Mesendoderm (in vitro differentiated cells): Measurements from ENCODE around the gene ANO2.
A peak's percentile ranks its signal among the peaks of the same experiment; 100 is the strongest.

Experiments used
- DNase-seq: peaks from one replicate; pipeline ENCODE4 v3.0.0; 2013
- H2AK5ac ChIP-seq: 2 replicates; pipeline ENCODE4 v1.6.1; 2013; ENCODE audit warnings: low read length, inconsistent platforms
- H2BK120ac ChIP-seq: 2 replicates; pipeline ENCODE4 v1.6.1; 2013; ENCODE audit warnings: low read depth, mild to moderate bottlenecking, low read length, moderate library complexity, mixed read lengths
- H2BK15ac ChIP-seq: replicated peaks from 2 replicates; pipeline ENCODE4 v1.6.1; 2013; ENCODE audit warnings: low read depth, mild to moderate bottlenecking, moderate library complexity
- H2BK5ac ChIP-seq: 2 replicates; pipeline ENCODE4 v1.6.1; 2013; ENCODE audit warnings: low read length, inconsistent platforms
- H3K18ac ChIP-seq: 2 replicates; pipeline ENCODE4 v1.6.1; 2013; ENCODE audit warnings: mild to moderate bottlenecking, low read length, mixed read lengths
- H3K23ac ChIP-seq: one replicate; pipeline ENCODE4 v1.6.1; 2013; ENCODE audit warnings: low read length
- H3K27ac ChIP-seq: 2 replicates; pipeline ENCODE4 v1.5.1; 2013; ENCODE audit warnings: low read depth, mild to moderate bottlenecking, inconsistent platforms, low read length, moderate library complexity
- H3K27me3 ChIP-seq: 2 replicates; pipeline ENCODE4 v1.6.1; 2013; ENCODE audit warnings: low read length, control low read depth, mild to moderate bottlenecking, inconsistent platforms; ENCODE audit not compliant: insufficient read depth, poor library complexity
- H3K36me3 ChIP-seq: 2 replicates; pipeline ENCODE4 v1.6.1; 2013; ENCODE audit warnings: low read length, inconsistent platforms; ENCODE audit not compliant: control insufficient read depth, insufficient read depth
- H3K4ac ChIP-seq: one replicate; pipeline ENCODE4 v1.6.1; 2013; ENCODE audit warnings: low read depth, mild to moderate bottlenecking, low read length, moderate library complexity
- H3K4me1 ChIP-seq: 2 replicates; pipeline ENCODE4 v1.6.1; 2013; ENCODE audit warnings: low read depth, low read length, inconsistent platforms; ENCODE audit not compliant: control insufficient read depth
- H3K4me2 ChIP-seq: 2 replicates; pipeline ENCODE4 v1.6.1; 2013; ENCODE audit warnings: low read length
- H3K4me3 ChIP-seq: 2 replicates; pipeline ENCODE4 v1.5.1; 2013; ENCODE audit warnings: mild to moderate bottlenecking, low read length
- H3K56ac ChIP-seq: one replicate; pipeline ENCODE4 v1.6.1; 2013; ENCODE audit warnings: low read length
- H3K79me1 ChIP-seq: 2 replicates; pipeline ENCODE4 v1.6.1; 2013; ENCODE audit warnings: low read length, inconsistent platforms
- H3K79me2 ChIP-seq: 2 replicates; pipeline ENCODE4 v1.6.1; 2013; ENCODE audit warnings: mild to moderate bottlenecking, low read length; ENCODE audit not compliant: control insufficient read depth, insufficient read depth
- H3K9ac ChIP-seq: 2 replicates; pipeline ENCODE4 v1.6.1; 2013; ENCODE audit warnings: low read length, inconsistent platforms
- H4K5ac ChIP-seq: one replicate; pipeline ENCODE4 v1.6.1; 2013; ENCODE audit warnings: low read length
- H4K8ac ChIP-seq: one replicate; pipeline ENCODE4 v1.6.1; 2013; ENCODE audit warnings: low read depth, mild to moderate bottlenecking, control low read depth, low read length, moderate library complexity
- WGBS: extraction: QIAGEN DNeasy Blood & Tissue Kit; methylation state at CpG from one replicate; pipeline ENCODE4 v1.1.7; 2013; ENCODE audit warnings: low lambda C conversion rate, missing lambda C conversion rate; ENCODE audit not compliant: insufficient coverage; ENCODE audit errors: extremely low coverage; 5-methylcytosine and 5-hydroxymethylcytosine counted together

Gene ANO2

GRCh38 chr12:5745251-5745888, 199.7 kb downstream of the ANO2 start:
- no peak overlapping the region for H3K4me3 ChIP-seq
- H2BK5ac ChIP-seq, result no peak overlapping the region
- no peak overlapping the region for H4K8ac ChIP-seq
- no peak overlapping the region for H4K5ac ChIP-seq
- no peak overlapping the region for H3K4ac ChIP-seq
- H3K36me3 ChIP-seq, result no peaks in the 10 kb centered on the region
- H3K56ac ChIP-seq, result no peak overlapping the region
- no peak overlapping the region for H3K27ac ChIP-seq
- H3K23ac ChIP-seq, result no peak overlapping the region
- no peak overlapping the region for H3K4me2 ChIP-seq
- no peak overlapping the region for H2AK5ac ChIP-seq
- H2BK120ac ChIP-seq, result no peak overlapping the region
- no peak overlapping the region for H2BK15ac ChIP-seq
- H3K4me1 ChIP-seq, result no peaks in the 10 kb centered on the region
- no peak overlapping the region for H3K18ac ChIP-seq
- H3K9ac ChIP-seq, result no peak overlapping the region
- no peaks in the 10 kb centered on the region for H3K79me1 ChIP-seq
- no peaks in the 10 kb centered on the region for H3K79me2 ChIP-seq
- peak; percentile 80 for DNase-seq
- no CpG with 5 or more reads among the region's 6 CpGs for WGBS
- H3K27me3 ChIP-seq, result no peaks in the 10 kb centered on the region

- no peak overlapping the region for H3K23ac ChIP-seq
- no peak overlapping the region for H3K4me3 ChIP-seq
- DNase-seq, result no peak
- H4K5ac ChIP-seq, result no peak overlapping the region
- no peak overlapping the region for H3K18ac ChIP-seq
- no peaks in the 10 kb centered on the region for H3K79me2 ChIP-seq
- no peaks in the 10 kb centered on the region for H3K36me3 ChIP-seq
- H3K27me3 ChIP-seq, result no peaks in the 10 kb centered on the region
- H2BK120ac ChIP-seq, result no peak overlapping the region
- no peak overlapping the region for H2BK5ac ChIP-seq
- no peak overlapping the region for H3K4ac ChIP-seq
- WGBS, result no CpG with 5 or more reads among the region's 2 CpGs
- H3K79me1 ChIP-seq, result no peaks in the 10 kb centered on the region
- H2AK5ac ChIP-seq, result no peak overlapping the region
- no peak overlapping the region for H3K9ac ChIP-seq
- no peak overlapping the region for H3K56ac ChIP-seq
- H2BK15ac ChIP-seq, result no peak overlapping the region
- no peaks in the 10 kb centered on the region for H3K4me1 ChIP-seq
- no peak overlapping the region for H3K27ac ChIP-seq
- H3K4me2 ChIP-seq, result no peak overlapping the region
- H4K8ac ChIP-seq, result no peak overlapping the region
Observed at GRCh38 chr12:5742258-5742657, 202.8 kb downstream of the ANO2 start.

GRCh38 chr12:5739917-5740316, 205.1 kb downstream of the ANO2 start:
- no peak overlapping the region for H4K8ac ChIP-seq
- no peaks in the 10 kb centered on the region for H3K27me3 ChIP-seq
- H3K79me1 ChIP-seq, result no peaks in the 10 kb centered on the region
- H3K4me1 ChIP-seq, result no peaks in the 10 kb centered on the region
- H2AK5ac ChIP-seq, result no peak overlapping the region
- H3K79me2 ChIP-seq, result no peaks in the 10 kb centered on the region
- no peak overlapping the region for H3K9ac ChIP-seq
- H2BK5ac ChIP-seq, result no peak overlapping the region
- no peak overlapping the region for H2BK120ac ChIP-seq
- H3K4me2 ChIP-seq, result no peak overlapping the region
- H3K23ac ChIP-seq, result no peak overlapping the region
- WGBS, result no CpG with 5 or more reads among the region's 5 CpGs
- no peaks in the 10 kb centered on the region for H3K36me3 ChIP-seq
- no peak overlapping the region for H4K5ac ChIP-seq
- no peak overlapping the region for H3K4ac ChIP-seq
- no peak overlapping the region for H3K4me3 ChIP-seq
- no peak overlapping the region for H3K56ac ChIP-seq
- no peak for DNase-seq
- H3K18ac ChIP-seq, result no peak overlapping the region
- no peak overlapping the region for H3K27ac ChIP-seq
- no peak overlapping the region for H2BK15ac ChIP-seq

GRCh38 chr12:5737778-5738177, 207.3 kb downstream of the ANO2 start:
- H3K27me3 ChIP-seq, result no peaks in the 10 kb centered on the region
- DNase-seq, result no peak
- H3K4me2 ChIP-seq, result no peak overlapping the region
- H3K79me1 ChIP-seq, result no peaks in the 10 kb centered on the region
- no peak overlapping the region for H3K56ac ChIP-seq
- no peaks in the 10 kb centered on the region for H3K4me1 ChIP-seq
- H2AK5ac ChIP-seq, result no peak overlapping the region
- H3K36me3 ChIP-seq, result no peaks in the 10 kb centered on the region
- H3K9ac ChIP-seq, result no peak overlapping the region
- WGBS, result no CpG with 5 or more reads among the region's 3 CpGs
- no peak overlapping the region for H4K5ac ChIP-seq
- no peak overlapping the region for H4K8ac ChIP-seq
- no peak overlapping the region for H3K4ac ChIP-seq
- H3K23ac ChIP-seq, result no peak overlapping the region
- no peak overlapping the region for H3K27ac ChIP-seq
- no peak overlapping the region for H3K4me3 ChIP-seq
- no peak overlapping the region for H3K18ac ChIP-seq
- H2BK120ac ChIP-seq, result no peak overlapping the region
- no peak overlapping the region for H2BK5ac ChIP-seq
- no peaks in the 10 kb centered on the region for H3K79me2 ChIP-seq
- H2BK15ac ChIP-seq, result no peak overlapping the region

GRCh38 chr12:5736527-5736926, 208.5 kb downstream of the ANO2 start:
- no peaks in the 10 kb centered on the region for H3K79me1 ChIP-seq
- H3K27me3 ChIP-seq, result no peaks in the 10 kb centered on the region
- no peak overlapping the region for H3K56ac ChIP-seq
- no peaks in the 10 kb centered on the region for H3K36me3 ChIP-seq
- no peaks in the 10 kb centered on the region for H3K79me2 ChIP-seq
- no peak overlapping the region for H3K4me3 ChIP-seq
- no peak overlapping the region for H3K4ac ChIP-seq
- H2BK120ac ChIP-seq, result no peak overlapping the region
- H3K4me2 ChIP-seq, result no peak overlapping the region
- H3K18ac ChIP-seq, result no peak overlapping the region
- H3K27ac ChIP-seq, result no peak overlapping the region
- H4K8ac ChIP-seq, result no peak overlapping the region
- no peak for DNase-seq
- H4K5ac ChIP-seq, result no peak overlapping the region
- H3K9ac ChIP-seq, result no peak overlapping the region
- no CpG with 5 or more reads among the region's 5 CpGs for WGBS
- no peak overlapping the region for H3K23ac ChIP-seq
- no peak overlapping the region for H2BK5ac ChIP-seq
- no peak overlapping the region for H2BK15ac ChIP-seq
- H3K4me1 ChIP-seq, result no peaks in the 10 kb centered on the region
- H2AK5ac ChIP-seq, result no peak overlapping the region

- Histone ChIP-seq H3K27ac (no peak overlapping the region), H4K8ac (no peak overlapping the region), H3K4me1 (no peaks in the 10 kb centered on the region), H3K79me2 (no peaks in the 10 kb centered on the region), H2AK5ac (no peak overlapping the region), H3K23ac (no peak overlapping the region), H3K27me3 (no peaks in the 10 kb centered on the region), H3K79me1 (no peaks in the 10 kb centered on the region), H3K36me3 (no peaks in the 10 kb centered on the region), H4K5ac (no peak overlapping the region), H3K9ac (no peak overlapping the region), H2BK120ac (no peak overlapping the region), H2BK15ac (no peak overlapping the region), H3K56ac (no peak overlapping the region), H2BK5ac (no peak overlapping the region), H3K4ac (no peak overlapping the region), H3K4me2 (no peak overlapping the region), H3K4me3 (no peak overlapping the region), H3K18ac (no peak overlapping the region)
- DNase-seq, result no peak
- no CpG with 5 or more reads among the region's 2 CpGs for WGBS
Observed at GRCh38 chr12:5736016-5736415, 209.0 kb downstream of the ANO2 start.
